K562 treated with DMSO at 1 percent for 4 hours (cell line): Measurements from ENCODE around the gene VPS25. TPM values are rescaled to one million over a fixed set of nuclear protein-coding genes. Genes with fewer than 3 reads are reported as not detected.

Experiments used
- total RNA-seq: library from RNA; unstranded; fragments of 300-600 nt; gene quantifications from 2 replicates; pipeline ENCODE4 v1.2.3, GENCODE V29; 2022; ENCODE audit not compliant: insufficient read depth

The VPS25 gene
- total RNA-seq = 93.6 and 122 TPM in 2 replicates

GRCh38 chr17:42773290-42774035, at the start of gene VPS25:
TSS of gene VPS25 (plus strand) at chr17:42773449. CDS start at chr17:42773476, 27 bp downstream.

GRCh38 chr17:42744806-42745617, 28.2 kb upstream of the VPS25 start, which contains the start of gene EZH1:
TSS of gene EZH1 (minus strand) at chr17:42745040. CDS start at chr17:42728941, 16,099 bp downstream.

GRCh38 chr17:42760652-42761581, 12.3 kb upstream of the VPS25 start, which contains the start of gene RAMP2:
TSS of gene RAMP2 (plus strand) at chr17:42761227. CDS start at chr17:42761262, 35 bp downstream.

GRCh38 chr17:42779936-42780850, 6.9 kb downstream of the VPS25 start, which contains the start of gene WNK4:
TSS of gene WNK4 (plus strand) at chr17:42780610. CDS start at chr17:42780699, 89 bp downstream.

GRCh38 chr17:42798383-42799380, 25.4 kb downstream of the VPS25 start, which contains the start of the genes CNTD1 and COA3:
TSS of gene CNTD1 (plus strand) at chr17:42798861. CDS start at chr17:42799068, 207 bp downstream.
TSS of gene COA3 (minus strand) at chr17:42798704. CDS start at chr17:42798681, 23 bp downstream.

Other genes starting within 250 kb of the VPS25 start
- gene NAGLU, start 237.2 kb upstream of the VPS25 start, total RNA-seq = 13.2 and 16.3 TPM in 2 replicates
- 7.7 and 8.1 TPM in 2 replicates for gene HSD17B1, start 220.5 kb upstream of the VPS25 start, total RNA-seq
- 109 and 140 TPM in 2 replicates for gene COASY, start 211.3 kb upstream of the VPS25 start, total RNA-seq
- 31.3 and 35.0 TPM in 2 replicates for gene MLX, start 206.3 kb upstream of the VPS25 start, total RNA-seq
- 52.8 and 68.2 TPM in 2 replicates for gene PSMC3IP, start 195.7 kb upstream of the VPS25 start, total RNA-seq
- 19.3 and 21.9 TPM in 2 replicates for gene RETREG3, start 164.1 kb upstream of the VPS25 start, total RNA-seq
- 113 and 129 TPM in 2 replicates for gene TUBG1, start 163.8 kb upstream of the VPS25 start, total RNA-seq
- not detected in 2 replicates for gene TUBG2, start 114.2 kb upstream of the VPS25 start, total RNA-seq
- 32.9 and 42.6 TPM in 2 replicates for gene PLEKHH3, start 96.5 kb upstream of the VPS25 start, total RNA-seq
- 7.6 and 9.2 TPM in 2 replicates for gene CCR10, start 91.6 kb upstream of the VPS25 start, total RNA-seq
- gene CNTNAP1, start 90.9 kb upstream of the VPS25 start, total RNA-seq = 1.3 and 3.1 TPM in 2 replicates
- 17.7 and 17.9 TPM in 2 replicates for gene EZH1, start 28.4 kb upstream of the VPS25 start, total RNA-seq
- not detected in 2 replicates for gene RAMP2, start 12.2 kb upstream of the VPS25 start, total RNA-seq
- 5.5 and 14.0 TPM in 2 replicates for gene WNK4, start 7.2 kb downstream of the VPS25 start, total RNA-seq
- 45.6 and 46.7 TPM in 2 replicates for gene COA3, start 25.3 kb downstream of the VPS25 start, total RNA-seq
- not detected in 2 replicates for gene CNTD1, start 25.4 kb downstream of the VPS25 start, total RNA-seq
- gene BECN1, start 50.8 kb downstream of the VPS25 start, total RNA-seq = 32.0 and 36.7 TPM in 2 replicates
- gene PSME3, start 59.9 kb downstream of the VPS25 start, total RNA-seq = 90.8 and 94.0 TPM in 2 replicates
- 6.7 and 7.0 TPM in 2 replicates for gene AOC2, start 71.1 kb downstream of the VPS25 start, total RNA-seq
- 3.9 and 5.9 TPM in 2 replicates for gene AOC3, start 77.8 kb downstream of the VPS25 start, total RNA-seq
- gene G6PC1, start 127.3 kb downstream of the VPS25 start, total RNA-seq = not detected in 2 replicates
- gene AARSD1, start 191.0 kb downstream of the VPS25 start, total RNA-seq = 25.6 and 25.8 TPM in 2 replicates
- 3.6 and 5.7 TPM in 2 replicates for gene PTGES3L, start 206.6 kb downstream of the VPS25 start, total RNA-seq
- 8.2 and 10.7 TPM in 2 replicates for gene RUNDC1, start 207.1 kb downstream of the VPS25 start, total RNA-seq
- 5,237 and 5,369 TPM in 2 replicates for gene RPL27, start 225.0 kb downstream of the VPS25 start, total RNA-seq
- gene IFI35, start 233.3 kb downstream of the VPS25 start, total RNA-seq = 27.4 and 35.9 TPM in 2 replicates
- gene VAT1, start 248.9 kb downstream of the VPS25 start, total RNA-seq = 415 and 432 TPM in 2 replicates